Measurements from ENCODE around the gene PLXDC1.

- no peak for TF ChIP-seq CTCF (IDR thresholded peaks at IDR 0.05)
- no peak for TF ChIP-seq POLR2AphosphoS5 (IDR thresholded peaks at IDR 0.05; ENCODE audit: low read depth, low read length)
- TF ChIP-seq, protein P1, sequence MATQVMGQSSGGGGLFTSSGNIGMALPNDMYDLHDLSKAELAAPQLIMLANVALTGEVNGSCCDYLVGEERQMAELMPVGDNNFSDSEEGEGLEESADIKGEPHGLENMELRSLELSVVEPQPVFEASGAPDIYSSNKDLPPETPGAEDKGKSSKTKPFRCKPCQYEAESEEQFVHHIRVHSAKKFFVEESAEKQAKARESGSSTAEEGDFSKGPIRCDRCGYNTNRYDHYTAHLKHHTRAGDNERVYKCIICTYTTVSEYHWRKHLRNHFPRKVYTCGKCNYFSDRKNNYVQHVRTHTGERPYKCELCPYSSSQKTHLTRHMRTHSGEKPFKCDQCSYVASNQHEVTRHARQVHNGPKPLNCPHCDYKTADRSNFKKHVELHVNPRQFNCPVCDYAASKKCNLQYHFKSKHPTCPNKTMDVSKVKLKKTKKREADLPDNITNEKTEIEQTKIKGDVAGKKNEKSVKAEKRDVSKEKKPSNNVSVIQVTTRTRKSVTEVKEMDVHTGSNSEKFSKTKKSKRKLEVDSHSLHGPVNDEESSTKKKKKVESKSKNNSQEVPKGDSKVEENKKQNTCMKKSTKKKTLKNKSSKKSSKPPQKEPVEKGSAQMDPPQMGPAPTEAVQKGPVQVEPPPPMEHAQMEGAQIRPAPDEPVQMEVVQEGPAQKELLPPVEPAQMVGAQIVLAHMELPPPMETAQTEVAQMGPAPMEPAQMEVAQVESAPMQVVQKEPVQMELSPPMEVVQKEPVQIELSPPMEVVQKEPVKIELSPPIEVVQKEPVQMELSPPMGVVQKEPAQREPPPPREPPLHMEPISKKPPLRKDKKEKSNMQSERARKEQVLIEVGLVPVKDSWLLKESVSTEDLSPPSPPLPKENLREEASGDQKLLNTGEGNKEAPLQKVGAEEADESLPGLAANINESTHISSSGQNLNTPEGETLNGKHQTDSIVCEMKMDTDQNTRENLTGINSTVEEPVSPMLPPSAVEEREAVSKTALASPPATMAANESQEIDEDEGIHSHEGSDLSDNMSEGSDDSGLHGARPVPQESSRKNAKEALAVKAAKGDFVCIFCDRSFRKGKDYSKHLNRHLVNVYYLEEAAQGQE (IDR thresholded peaks at IDR 0.05; ENCODE audit: insufficient read depth in 1 of 2, low read depth in 2 of 2, low read length in 1 of 2), result no peak
- TF ChIP-seq TCF7L2 (IDR thresholded peaks at IDR 0.05; ENCODE audit: low read depth, low read length), result no peak
These were observed 27.1 kb upstream of the PLXDC1 start for GRCh38 chr17:39178536-39178935.

Data from Panc1 (cell line).